Daoy (cell line): Measurements from ENCODE around the gene SCLT1. TPM values are rescaled to one million over a fixed set of nuclear protein-coding genes. Genes with fewer than 3 reads are reported as not detected.

Experiments
- DNase-seq: peaks from one replicate; pipeline ENCODE4 v3.0.0-alpha.2; 2015; ENCODE audit warnings: low read depth
- total RNA-seq: library from RNA; depleted of rRNA; stranded (reverse); fragments of >200 nt; shearing (Covaris generic); gene quantifications from 2 replicates; pipeline ENCODE4 v1.2.3, GENCODE V29; 2014; rRNA removed

Gene SCLT1
- total RNA-seq, 1 experiment from 2014 or later = 10.3 TPM

DNA sequence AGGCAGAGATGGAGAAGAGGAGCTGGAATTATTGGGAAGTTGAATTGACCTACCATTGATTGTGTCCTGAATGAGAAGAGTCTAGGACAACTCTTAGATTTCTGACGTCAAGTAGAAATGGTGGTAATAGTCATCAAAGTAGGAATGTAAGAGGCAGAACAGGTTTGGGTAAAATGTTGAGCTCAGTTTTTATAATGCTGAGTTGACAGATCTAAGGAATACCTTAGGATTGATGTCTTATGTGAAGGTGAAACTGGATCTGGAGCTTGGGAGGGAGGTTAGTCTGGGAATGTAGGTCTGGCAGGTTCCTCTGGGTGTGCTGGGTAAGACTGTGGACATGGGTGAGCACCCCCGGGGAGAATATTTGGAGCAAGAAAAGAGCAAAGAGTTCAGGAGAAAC, 251.9 kb downstream of the SCLT1 start:
- no peak for DNase-seq

GRCh38 chr4:128840711-128841318, 252.5 kb downstream of the SCLT1 start:
- no peak for DNase-seq

- DNase-seq = no peak
Observed at GRCh38 chr4:128837679-128838078, 255.7 kb downstream of the SCLT1 start.

DNA sequence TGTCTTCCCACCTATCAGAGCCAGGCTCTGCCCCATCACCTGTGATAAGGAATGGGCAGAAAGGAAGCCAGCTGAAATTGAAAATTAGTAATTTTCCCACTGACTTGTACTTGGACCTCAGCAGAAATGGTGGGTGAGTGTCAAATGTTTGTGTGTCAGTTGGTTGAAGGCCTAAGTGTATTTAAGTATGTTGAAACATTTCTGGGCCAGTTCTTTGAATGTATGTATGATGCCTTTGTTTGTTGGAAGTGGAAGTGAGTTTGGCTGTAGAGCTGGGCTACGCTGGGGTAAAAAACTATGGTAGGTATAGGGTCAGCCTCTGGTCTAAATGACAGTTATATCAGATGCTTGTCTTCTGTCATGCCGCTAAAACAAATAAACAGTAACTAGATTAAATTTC, 256.1 kb downstream of the SCLT1 start:
- no peak for DNase-seq

DNA sequence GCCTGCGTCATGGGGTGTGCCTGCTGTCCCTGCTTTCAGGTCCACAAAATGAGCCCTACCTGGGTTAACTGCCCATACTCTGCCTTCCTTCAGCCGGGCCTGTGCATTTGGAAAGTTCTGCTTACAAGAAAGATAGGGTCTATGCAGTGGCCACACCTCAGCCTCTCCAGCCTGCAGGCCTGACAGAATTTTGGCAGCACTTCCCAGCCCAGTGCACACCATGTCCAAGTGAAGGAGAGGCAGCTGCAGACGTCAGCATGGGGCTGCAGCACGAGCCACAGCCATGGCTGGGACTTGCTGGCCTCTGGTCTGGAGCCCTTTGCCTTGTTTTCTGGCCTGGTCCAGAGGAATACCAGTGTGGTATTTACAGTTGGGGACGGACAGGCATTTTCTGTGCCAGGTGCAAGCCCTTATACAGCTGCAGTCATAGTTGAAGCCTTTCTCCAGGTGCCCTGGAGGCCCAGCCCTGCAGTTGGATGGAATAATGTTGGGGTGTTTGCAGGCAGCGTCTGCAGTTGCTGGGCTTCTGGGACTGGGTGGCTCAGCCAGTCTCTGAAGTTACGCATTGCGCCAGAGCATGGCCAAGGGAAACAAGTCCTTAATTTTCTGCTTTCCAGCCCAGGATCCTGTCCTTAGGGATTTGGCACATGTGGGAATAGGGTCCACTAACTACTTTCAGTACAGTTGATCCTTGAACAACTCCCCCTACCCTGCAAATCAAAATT, 257.7 kb downstream of the SCLT1 start:
- no peak for DNase-seq

Other genes starting within 250 kb of the SCLT1 start
- 2.2 and 3.3 TPM in 2 replicates for gene C4orf33, start 2.6 kb upstream of the SCLT1 start, total RNA-seq